H4 (cell line): Measurements from ENCODE around the gene RAPGEF2. TPM values are rescaled to one million over a fixed set of nuclear protein-coding genes. Genes with fewer than 3 reads are reported as not detected.

ENCODE experiments used
- DNase-seq: peaks from one replicate; pipeline ENCODE4 v3.0.0-alpha.2; 2015; ENCODE audit warnings: low spot score
- total RNA-seq: library from RNA; depleted of rRNA; stranded (reverse); fragments of >200 nt; shearing (Covaris generic); gene quantifications from 2 replicates; pipeline ENCODE4 v1.2.3, GENCODE V29; 2014

The RAPGEF2 gene
- total RNA-seq, 1 experiment from 2014 or later: 17.5 TPM

GRCh38 chr4:159279084-159279483 lies 176.2 kb downstream of the RAPGEF2 start:
- DNase-seq: no peak

- no peak for DNase-seq
Observed at GRCh38 chr4:159280442-159281172, 177.7 kb downstream of the RAPGEF2 start.

GRCh38 chr4:159281771-159282170 lies 178.9 kb downstream of the RAPGEF2 start:
- DNase-seq: no peak

GRCh38 chr4:159282329-159282728 lies 179.4 kb downstream of the RAPGEF2 start:
- no peak for DNase-seq

GRCh38 chr4:159282944-159283343 lies 180.1 kb downstream of the RAPGEF2 start:
- no peak for DNase-seq

GRCh38 chr4:159283696-159284095 lies 180.8 kb downstream of the RAPGEF2 start:
- no peak for DNase-seq

- DNase-seq: no peak
Observed at GRCh38 chr4:159284113-159284512, 181.2 kb downstream of the RAPGEF2 start.

GRCh38 chr4:159284733-159285132 lies 181.9 kb downstream of the RAPGEF2 start:
- no peak for DNase-seq

GRCh38 chr4:159287767-159288166 lies 184.9 kb downstream of the RAPGEF2 start:
- no peak for DNase-seq

- DNase-seq: no peak
Observed at GRCh38 chr4:159289682-159290081, 186.8 kb downstream of the RAPGEF2 start.

- no peak for DNase-seq
Observed at GRCh38 chr4:159290321-159291030, 187.6 kb downstream of the RAPGEF2 start.

GRCh38 chr4:159291176-159291575 lies 188.3 kb downstream of the RAPGEF2 start:
- DNase-seq: no peak

GRCh38 chr4:159292137-159292896 lies 189.4 kb downstream of the RAPGEF2 start:
- DNase-seq: no peak

GRCh38 chr4:159293811-159294515 lies 191.1 kb downstream of the RAPGEF2 start:
- DNase-seq: no peak

- peak; percentile 37 for DNase-seq
Observed at GRCh38 chr4:159296061-159296460, 193.2 kb downstream of the RAPGEF2 start.

GRCh38 chr4:159297091-159297490 lies 194.2 kb downstream of the RAPGEF2 start:
- peak; percentile 31 for DNase-seq

GRCh38 chr4:159298502-159298901 lies 195.6 kb downstream of the RAPGEF2 start:
- DNase-seq: no peak

GRCh38 chr4:159303435-159303834 lies 200.6 kb downstream of the RAPGEF2 start:
- no peak for DNase-seq

- no peak for DNase-seq
Observed at GRCh38 chr4:159305129-159305528, 202.2 kb downstream of the RAPGEF2 start.

- no peak for DNase-seq
Observed at GRCh38 chr4:159307929-159308328, 205.1 kb downstream of the RAPGEF2 start.

- DNase-seq: no peak
Observed at GRCh38 chr4:159308566-159309340, 205.9 kb downstream of the RAPGEF2 start.
